Measurements from ENCODE around the gene ART3. TPM values are rescaled to one million over a fixed set of nuclear protein-coding genes. Genes with fewer than 3 reads are reported as not detected.

The ART3 gene
- total RNA-seq, 4 donors from 2014 or later, result 2.9 to 44.4 (median 20.6) TPM

DNA sequence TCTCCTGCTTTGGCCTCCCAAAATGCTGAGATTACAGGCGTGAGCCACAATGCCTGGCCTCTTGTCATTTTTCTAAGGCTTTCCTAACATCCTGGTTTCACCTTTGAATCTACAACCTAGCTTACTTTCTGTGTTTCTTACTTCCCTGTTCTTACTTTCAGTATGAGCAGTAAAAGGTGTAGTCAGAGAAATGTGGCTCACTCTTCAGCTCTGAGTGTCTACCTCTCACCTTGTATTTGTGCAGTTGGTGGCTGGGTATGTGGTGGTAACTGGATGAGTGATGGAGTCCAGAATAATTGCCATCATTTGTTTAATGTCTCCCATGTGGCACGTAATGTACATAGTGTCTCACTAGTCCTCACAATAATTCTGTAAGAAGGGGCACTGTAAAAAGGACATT, 19.5 kb upstream of the ART3 start:
- TF ChIP-seq, protein P1, sequence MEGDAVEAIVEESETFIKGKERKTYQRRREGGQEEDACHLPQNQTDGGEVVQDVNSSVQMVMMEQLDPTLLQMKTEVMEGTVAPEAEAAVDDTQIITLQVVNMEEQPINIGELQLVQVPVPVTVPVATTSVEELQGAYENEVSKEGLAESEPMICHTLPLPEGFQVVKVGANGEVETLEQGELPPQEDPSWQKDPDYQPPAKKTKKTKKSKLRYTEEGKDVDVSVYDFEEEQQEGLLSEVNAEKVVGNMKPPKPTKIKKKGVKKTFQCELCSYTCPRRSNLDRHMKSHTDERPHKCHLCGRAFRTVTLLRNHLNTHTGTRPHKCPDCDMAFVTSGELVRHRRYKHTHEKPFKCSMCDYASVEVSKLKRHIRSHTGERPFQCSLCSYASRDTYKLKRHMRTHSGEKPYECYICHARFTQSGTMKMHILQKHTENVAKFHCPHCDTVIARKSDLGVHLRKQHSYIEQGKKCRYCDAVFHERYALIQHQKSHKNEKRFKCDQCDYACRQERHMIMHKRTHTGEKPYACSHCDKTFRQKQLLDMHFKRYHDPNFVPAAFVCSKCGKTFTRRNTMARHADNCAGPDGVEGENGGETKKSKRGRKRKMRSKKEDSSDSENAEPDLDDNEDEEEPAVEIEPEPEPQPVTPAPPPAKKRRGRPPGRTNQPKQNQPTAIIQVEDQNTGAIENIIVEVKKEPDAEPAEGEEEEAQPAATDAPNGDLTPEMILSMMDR (IDR thresholded peaks at IDR 0.05), result no peak
- TF ChIP-seq EP300 (IDR thresholded peaks at IDR 0.05), result no peak
- no peak for TF ChIP-seq POLR2A (IDR thresholded peaks at IDR 0.05)
- no peak for DNase-seq (ENCODE audit: low spot score in 2 of 2)
- peaks cover 0 to 11% (median 2%) of the 10 kb centered on the region in 4 donors for H3K4me1 ChIP-seq

GRCh38 chr4:76055421-76055820, 19.1 kb upstream of the ART3 start:
- Histone ChIP-seq H3K27ac (peak overlapping the region in 3 of 4 donors; percentile 57 to 85 (median 62)), H3K27me3 (no peaks in the 10 kb centered on the region), H3K9me3 (no peaks in the 10 kb centered on the region), H3K36me3 (no peaks in the 10 kb centered on the region), H3K4me3 (peak overlapping the region in 2 of 4 donors; percentile 11 to 21), H3K4me1 (peaks cover 0 to 11% (median 4%) of the 10 kb centered on the region in 4 donors)
- WGBS, 2 donors, result 19 to 24% methylated on average over 2 of the region's 2 CpGs
- TF ChIP-seq, protein P1 (IDR thresholded peaks at IDR 0.05), result no peak
- TF ChIP-seq POLR2A (IDR thresholded peaks at IDR 0.05), result no peak
- no peak for TF ChIP-seq EP300 (IDR thresholded peaks at IDR 0.05)
- DNase-seq (ENCODE audit: low spot score in 2 of 2), result no peak

More for the DNA sequence above, 19.5 kb upstream of the ART3 start:
- Histone ChIP-seq H3K4me3 (peak overlapping the region in 2 of 4 donors; percentile 11 to 21), H3K9me3 (no peaks in the 10 kb centered on the region), H3K27ac (peak overlapping the region in 3 of 4 donors; percentile 57 to 85 (median 62)), H3K36me3 (no peaks in the 10 kb centered on the region), H3K27me3 (no peaks in the 10 kb centered on the region)
- 42 to 50% methylated on average over 2 of the region's 2 CpGs for WGBS, 2 donors

DNA sequence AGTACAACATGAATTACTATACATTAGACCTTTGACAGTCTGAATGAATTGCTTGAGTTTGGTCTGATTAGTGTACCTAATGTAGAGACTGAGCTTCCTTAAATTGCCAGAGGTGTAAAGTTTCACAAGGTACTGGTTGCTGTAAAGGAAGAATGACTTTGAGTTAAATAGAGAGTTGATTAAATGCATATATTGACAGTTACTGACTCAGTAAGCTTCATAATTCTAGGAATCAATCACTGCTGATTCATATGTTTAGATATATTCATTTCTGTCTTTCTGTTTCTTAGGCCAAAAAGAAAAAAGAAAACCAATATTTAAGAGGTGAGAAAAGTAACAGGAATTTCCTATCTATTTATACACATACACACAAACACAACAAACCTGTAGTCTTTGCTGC, 16.2 kb upstream of the ART3 start:
- TF ChIP-seq, protein P1 (IDR thresholded peaks at IDR 0.05), result no peak
- no peak for TF ChIP-seq EP300 (IDR thresholded peaks at IDR 0.05)
- TF ChIP-seq POLR2A (IDR thresholded peaks at IDR 0.05), result no peak
- H3K9me3 ChIP-seq, result no peaks in the 10 kb centered on the region
- H3K4me1 ChIP-seq, result peaks cover 0 to 18% (median 3%) of the 10 kb centered on the region in 4 donors
- H3K27me3 ChIP-seq, result no peaks in the 10 kb centered on the region
- DNase-seq (ENCODE audit: low spot score in 2 of 2), result no peak
- peak overlapping the region in 2 of 4 donors; percentile 0 to 64 for H3K27ac ChIP-seq
- H3K36me3 ChIP-seq, result no peaks in the 10 kb centered on the region
- no peak overlapping the region for H3K4me3 ChIP-seq

DNA sequence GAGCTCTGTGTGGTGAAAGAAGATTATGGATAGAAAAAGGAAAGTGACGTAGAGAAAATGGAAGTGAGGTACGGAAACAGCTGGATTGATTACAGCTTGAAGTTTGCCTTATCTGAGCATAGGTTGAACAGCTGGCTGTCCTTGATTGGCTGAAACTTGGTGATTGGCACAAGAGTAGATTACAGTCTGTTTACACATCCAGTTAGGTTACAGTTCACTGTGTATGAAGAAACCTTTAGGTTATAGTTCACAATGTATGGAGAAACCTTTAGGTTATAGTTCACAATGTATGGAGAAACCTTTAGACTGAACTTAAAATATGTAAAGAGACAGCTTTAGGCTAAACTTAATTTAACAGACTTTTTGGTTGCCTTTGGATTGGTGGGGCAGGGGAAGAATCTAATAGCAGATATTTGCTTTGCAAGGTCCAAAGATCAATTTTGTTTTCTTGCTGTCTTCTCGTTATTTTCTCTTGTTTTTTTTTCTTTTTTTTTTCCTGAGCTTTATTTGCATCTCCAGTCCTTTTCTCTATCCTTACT, 15.6 kb upstream of the ART3 start:
- Histone ChIP-seq H3K9me3 (no peaks in the 10 kb centered on the region), H3K36me3 (no peaks in the 10 kb centered on the region), H3K4me1 (peaks cover 0 to 18% (median 3%) of the 10 kb centered on the region in 4 donors), H3K27ac (peak overlapping the region in 2 of 4 donors; percentile 0 to 15), H3K27me3 (no peaks in the 10 kb centered on the region), H3K4me3 (no peak overlapping the region)
- no peak for TF ChIP-seq POLR2A (IDR thresholded peaks at IDR 0.05)
- TF ChIP-seq, protein P1 (IDR thresholded peaks at IDR 0.05), result no peak
- no peak for TF ChIP-seq EP300 (IDR thresholded peaks at IDR 0.05)
- no peak for DNase-seq (ENCODE audit: low spot score in 2 of 2)
- 59 to 64% methylated on average over 3 of the region's 3 CpGs for WGBS, 2 donors

DNA sequence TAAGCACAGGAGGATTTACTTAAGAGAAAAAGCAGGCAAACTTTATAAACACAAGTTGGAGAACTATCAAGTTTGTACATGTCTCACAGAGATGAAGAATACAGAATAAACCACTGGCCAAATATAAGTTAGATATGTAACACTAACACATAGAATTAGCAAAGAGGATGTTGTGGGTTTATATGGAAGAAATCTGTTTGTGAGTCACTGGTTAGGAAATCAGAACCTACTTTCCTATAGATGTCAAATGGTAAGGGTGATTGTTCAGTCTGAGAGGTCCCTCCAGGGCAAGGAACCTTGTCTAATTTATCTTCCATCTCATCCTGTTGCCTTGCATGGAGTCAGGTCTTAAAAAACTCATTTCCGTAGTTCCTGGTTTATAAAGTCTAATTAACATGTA, 14.8 kb upstream of the ART3 start:
- no peak overlapping the region for H3K27ac ChIP-seq
- H3K4me1 ChIP-seq, result peaks cover 0 to 13% (median 3%) of the 10 kb centered on the region in 4 donors
- DNase-seq (ENCODE audit: low spot score in 2 of 2), result no peak
- H3K27me3 ChIP-seq, result no peaks in the 10 kb centered on the region
- no peaks in the 10 kb centered on the region for H3K36me3 ChIP-seq
- H3K4me3 ChIP-seq, result no peak overlapping the region
- WGBS, 2 donors, result 80 to 91% methylated on average over 1 of the region's 1 CpG
- H3K9me3 ChIP-seq, result no peaks in the 10 kb centered on the region
- TF ChIP-seq, protein P1 (IDR thresholded peaks at IDR 0.05), result no peak
- TF ChIP-seq POLR2A (IDR thresholded peaks at IDR 0.05), result no peak
- no peak for TF ChIP-seq EP300 (IDR thresholded peaks at IDR 0.05)

Data from tibial nerve (tissue), 4 donors.